HTERT RPE-1 (cell line): ENCODE data around the gene RARB.

Experiments used
- in situ Hi-C: fragments of 300-500 bp; cut with MboI; formaldehyde crosslinking; loops from 4 replicates; pipeline ENCODE4 v1.14.3; 2020; ENCODE audit warnings: low sequenced_read_pairs

RARB gene

DNA sequence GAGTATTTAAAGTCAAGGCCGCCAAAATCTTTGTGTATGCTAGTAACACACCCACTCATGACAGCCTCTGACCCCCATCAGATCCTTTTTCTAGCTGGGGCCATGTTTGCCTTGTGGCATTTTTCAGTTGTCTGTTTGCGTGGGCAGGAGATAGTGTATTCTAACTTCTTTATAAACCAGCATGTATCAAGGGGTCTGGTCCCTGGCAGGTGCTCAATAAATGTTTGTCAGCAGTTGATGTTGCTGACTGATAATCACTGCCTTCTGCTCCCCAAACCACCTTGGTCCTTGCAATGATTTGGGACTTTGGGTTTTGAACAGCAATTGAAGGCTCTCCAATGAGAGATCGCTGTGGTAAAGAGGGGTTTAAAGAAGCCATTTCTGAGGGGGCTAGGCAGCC is 19.2 kb downstream of the RARB start:
- in situ Hi-C loops, result no loop called here

DNA sequence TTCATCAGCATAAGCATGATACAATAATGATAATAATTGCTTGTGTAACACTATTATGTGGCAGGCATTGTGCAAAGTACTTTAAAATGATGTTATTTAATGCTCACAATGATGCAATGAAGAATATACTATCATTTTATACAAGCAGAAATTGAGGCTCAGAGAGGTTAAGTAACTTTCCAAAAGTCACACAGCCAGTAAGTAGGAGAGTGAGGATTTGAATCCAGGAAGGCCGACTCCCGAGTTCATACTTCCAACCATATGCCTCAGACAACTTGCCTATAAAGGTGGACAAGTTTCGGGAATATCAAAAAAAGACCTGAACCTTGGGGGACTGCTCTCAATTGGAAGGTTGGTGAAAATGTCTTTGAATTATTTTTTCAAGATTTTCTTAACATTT is 19.9 kb downstream of the RARB start:
- in situ Hi-C loops, result no loop called here

DNA sequence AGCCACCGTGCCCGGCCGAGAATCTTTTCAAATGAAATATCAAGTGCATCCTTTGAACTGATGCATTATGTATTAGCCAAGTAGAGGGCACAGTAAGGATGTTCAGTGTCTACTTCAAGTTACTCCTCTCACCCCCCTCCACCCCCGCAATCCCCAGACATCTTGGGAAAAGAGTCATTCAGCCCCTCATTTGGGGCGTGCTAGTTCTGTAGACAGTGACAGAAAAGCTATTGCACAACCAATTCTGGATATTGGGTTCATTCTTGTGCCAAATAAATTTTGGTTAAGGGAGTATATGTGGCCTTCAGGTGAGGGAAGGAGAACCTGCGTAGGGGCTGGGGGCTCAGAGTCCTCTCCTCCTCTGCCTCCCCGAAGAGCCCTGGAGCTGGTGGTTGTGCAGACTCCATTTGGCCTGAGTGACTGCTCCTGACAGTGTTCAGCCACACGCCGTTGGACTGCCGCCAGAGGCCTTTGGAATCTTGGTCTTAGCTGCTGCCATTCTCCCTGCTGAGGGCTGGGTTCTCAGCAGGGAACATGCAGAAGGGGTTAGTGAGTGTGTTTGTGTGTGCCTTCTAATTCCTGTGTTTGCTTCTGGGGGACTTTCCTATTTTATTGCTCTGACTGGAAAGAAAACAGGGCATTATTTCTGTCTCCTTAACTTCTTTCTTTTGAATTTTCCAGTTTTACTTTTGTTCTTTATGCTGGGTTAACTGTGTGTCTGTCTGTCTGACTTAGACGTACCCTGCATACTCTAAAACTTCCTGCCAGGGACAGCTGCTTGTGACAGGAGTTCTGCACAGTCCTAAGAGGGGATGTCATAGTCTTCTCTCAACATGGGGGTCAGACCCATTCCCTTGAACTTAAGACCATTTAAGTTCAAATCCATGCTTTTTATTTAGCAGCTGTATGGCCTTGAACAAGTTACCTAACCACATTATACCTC is 21.0 kb downstream of the RARB start:
- in situ Hi-C loops, result no loop called here

DNA sequence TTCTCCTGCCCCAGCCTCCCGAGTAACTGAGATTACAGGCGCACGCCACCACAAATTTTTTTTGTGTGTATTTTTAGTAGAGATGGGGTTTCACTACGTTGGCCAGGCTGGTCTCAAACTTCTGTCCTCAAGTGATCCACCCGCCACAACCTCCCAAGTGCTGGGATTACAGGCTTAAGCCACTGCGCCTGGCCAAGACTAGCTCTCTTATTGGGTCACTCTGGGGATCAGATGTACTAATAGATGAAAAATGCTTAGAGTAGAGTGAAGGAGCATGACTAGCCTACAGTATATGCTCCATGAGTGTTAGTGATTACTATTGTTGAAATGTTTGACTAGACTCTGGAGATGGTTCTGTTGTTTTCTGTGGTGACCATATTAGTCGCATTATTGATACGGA is 21.8 kb downstream of the RARB start:
- in situ Hi-C loops, result no loop called here

DNA sequence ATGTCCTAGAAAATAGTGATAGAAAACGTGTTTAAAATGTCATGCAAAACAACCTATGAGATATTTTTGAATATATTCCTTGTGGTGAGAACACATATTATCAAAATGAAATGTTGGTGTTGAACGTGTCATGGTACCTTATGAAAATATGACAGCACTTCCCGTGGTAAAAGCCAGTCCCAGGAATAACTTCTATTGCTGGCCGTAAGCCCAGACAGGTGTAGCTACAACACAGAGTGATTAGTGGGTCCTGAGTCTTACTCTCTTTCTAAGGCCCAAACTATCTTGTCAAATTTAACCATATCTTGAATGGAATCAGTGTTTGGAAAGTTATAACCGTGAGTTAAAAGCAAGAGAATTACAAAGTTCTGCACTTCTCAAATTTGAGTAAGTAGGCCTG is 24.1 kb downstream of the RARB start:
- in situ Hi-C loops, result no loop called here

DNA sequence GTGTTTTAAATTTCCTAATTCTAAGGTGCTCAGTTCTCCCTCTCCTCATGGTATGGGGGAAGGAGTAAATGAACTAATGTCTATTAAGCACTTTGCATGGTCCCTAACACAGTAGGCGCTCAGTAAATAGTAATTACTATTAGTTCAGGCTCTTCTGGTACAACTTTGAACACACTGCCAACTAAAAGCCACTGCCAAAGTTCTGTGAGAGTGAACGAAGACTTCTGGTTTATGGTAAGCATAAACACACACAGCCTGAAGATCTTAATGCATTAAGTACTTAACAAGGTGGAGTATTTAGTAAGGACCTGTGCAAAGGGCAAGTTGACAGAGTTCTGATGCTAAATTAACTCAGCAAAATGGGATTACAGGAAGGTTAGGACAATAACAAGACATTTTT is 24.7 kb downstream of the RARB start:
- in situ Hi-C loops, result no loop called here

DNA sequence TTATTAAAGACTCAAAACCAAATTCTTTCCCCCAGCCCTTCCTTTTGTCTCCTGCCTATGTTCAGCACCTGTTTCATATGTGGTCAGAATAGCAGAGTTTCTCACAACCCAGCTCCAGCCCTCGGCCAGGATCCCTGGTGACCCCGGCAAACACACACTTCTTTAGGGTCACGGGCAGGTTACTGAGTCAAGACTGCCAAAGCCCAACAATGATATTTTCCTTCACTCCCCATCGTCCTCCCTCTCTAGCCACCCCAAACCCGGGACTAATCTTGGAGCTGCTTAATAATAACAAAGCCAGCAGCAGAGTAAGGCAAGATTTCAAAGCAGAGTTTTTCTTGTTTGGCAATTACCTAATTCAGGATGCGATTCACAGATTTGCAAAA is 25.5 kb downstream of the RARB start:
- in situ Hi-C loops, result no loop called here

DNA sequence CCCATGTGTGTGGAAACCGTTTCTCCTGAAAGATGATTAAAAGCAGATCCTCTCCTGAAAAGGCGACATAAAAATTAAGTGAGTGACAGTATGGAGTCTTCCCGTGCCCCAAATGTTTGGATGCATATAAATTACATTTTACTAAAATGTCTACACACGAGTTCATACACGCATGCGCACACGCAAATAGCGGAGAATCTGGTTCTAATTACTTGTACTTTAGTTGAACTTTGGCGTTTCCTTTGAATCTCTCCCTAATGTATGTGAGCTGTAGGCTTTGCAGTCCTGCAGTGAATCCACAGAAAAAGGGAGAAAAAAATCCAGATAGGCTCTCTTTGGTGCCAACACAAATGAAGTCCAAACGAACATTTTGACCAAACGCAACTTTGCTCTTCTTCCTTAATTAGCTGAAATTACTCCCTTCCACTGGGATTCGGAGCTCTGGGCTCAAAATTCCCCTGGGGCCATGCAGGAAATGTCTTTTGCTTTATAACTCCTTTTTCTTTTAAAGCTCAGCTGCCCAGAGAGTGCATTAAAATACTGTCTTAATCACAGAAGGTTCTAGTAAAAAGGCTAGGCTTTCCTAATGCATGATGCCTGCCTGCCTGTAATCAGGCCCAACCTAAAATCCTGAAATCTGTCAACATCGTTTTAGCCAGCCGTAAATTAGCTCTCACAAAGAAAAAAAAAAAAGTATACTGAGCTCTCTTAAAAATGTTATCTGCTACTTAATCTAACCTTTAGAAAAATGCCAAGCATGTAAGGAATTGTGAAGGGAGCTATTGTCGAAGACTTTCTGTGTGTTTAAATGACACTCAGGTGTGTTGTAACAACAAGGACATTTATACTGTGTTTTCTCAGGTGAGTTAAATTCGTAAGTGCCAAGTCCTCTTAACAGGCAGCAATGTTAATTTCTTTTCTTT is 26.2 kb downstream of the RARB start:
- in situ Hi-C loops, result no loop called here

DNA sequence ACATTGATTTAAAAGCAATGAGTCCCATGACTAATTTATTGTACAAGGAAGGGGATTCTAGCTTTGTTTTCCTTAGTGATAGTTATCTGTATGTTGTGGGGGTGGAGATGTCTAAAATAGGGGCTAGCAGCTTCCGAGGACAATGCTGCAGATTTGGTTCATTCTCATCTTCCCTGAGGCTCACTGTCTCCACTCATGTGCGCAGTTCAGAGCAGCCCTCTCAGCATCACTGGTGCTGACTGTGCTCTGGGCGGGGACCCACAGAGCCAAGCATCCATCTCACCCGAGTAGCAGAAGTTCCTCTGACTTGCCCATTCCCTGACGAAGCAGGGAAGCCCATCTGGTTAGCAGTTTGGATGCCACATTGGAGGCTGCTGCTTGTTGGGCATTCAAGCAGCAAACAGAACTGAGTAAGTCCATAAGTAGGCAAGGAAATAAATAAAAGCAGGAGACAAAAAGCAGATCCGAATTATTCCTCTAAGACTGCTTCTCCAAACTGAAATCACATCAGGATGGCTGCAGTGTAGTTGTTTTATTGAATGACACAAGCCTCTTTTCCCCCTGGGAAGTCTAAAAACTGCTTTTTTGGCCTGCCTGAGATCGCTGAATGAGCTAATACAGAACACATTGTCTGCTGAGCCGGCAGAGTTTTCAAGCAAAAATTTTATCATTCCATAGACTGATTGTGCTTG is 27.5 kb downstream of the RARB start:
- in situ Hi-C loops, result no loop called here

DNA sequence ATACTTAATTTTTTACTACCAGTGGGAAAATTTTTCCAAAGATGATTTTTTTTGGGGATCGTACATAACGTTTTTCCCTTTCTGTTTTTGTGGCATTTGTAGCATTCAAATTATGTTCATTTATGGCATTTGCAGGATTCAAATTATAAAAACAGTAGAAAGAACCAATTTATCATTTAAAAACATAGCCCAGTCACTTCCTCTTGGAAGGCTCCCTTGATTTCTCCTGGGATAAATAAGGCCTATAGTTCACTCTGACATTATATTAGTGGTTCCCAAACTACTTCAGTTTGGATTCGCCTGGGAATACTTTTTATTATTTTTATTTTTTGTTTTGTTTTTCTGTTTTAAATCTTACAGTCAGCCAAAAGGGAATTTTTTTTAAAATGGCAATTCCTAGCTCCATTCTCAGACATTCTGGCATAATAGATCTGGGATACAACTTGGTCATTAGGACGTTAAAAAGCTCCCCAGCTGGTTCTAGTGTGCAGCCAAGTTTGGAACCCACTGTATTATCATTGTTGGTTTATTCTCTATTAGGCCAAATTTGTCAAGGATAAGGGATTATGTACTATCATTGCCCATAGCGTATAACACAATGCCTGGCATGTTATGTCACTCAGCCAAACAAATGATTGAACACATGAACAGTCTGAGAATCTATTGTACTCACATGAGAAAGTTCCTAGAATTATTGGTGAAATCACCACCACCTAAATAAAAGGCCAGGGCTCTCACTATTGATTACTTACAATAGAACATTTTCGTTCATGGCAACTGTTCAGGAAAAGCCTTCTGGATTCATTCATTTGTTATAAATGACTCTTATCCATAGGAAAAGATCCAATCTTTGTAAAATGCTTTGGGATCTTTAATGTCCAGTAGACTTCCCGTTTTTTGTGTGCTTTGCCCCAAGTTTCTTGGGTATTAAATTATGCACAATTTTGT is 28.9 kb downstream of the RARB start:
- in situ Hi-C loops, result no loop called here

DNA sequence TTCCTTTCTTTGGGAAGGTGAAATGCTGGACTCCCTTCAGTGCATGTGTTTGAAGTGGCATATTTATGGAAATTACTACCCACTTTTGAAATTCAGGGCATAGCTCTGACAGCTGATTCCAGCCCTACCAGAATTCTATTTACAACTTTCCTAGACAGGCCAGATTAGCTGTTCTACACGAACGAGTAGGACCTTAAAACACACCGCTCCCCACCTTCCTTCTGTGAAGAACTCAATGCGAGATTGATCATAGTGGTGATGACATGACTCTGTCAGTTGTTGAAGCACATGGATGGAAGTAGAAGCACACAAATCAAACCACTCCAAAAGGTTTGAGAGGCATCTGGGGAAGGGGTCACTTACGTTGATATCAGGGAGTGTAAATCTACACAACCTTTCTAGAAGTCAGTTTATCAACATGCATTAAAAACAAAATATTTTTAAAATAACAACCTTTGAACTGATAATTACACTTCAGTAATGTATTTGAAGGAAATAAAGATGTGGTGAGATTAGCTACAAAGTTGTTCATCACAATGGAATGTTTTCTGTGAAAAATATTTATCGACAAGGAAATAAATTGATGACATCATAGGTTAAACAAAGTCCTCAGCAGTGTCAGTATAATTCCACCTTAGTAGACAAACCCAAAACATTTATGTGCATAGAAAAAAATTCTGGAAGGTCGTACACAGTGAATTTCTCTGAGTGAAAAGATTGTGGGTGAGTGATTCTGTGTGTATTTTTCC is 29.8 kb downstream of the RARB start:
- in situ Hi-C loops, result no loop called here

DNA sequence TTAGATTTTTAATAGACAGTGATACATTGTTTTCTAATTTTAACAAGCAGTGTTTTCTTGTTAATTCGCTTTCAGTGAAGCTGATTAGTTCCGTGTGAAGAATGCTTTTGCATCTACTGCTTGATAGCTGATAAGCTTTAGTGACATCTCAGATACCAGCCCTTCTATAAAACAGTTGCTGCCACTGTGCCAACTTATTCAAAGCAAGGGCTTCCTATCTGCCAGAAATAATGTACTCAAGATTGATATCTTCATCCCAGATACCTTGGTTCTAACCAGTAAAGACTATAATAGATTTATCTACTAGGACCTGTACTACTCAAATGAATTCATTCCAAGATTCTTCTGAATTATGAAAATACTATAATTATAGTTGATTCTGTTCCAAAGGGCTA is 30.4 kb downstream of the RARB start:
- in situ Hi-C loops, result no loop called here

DNA sequence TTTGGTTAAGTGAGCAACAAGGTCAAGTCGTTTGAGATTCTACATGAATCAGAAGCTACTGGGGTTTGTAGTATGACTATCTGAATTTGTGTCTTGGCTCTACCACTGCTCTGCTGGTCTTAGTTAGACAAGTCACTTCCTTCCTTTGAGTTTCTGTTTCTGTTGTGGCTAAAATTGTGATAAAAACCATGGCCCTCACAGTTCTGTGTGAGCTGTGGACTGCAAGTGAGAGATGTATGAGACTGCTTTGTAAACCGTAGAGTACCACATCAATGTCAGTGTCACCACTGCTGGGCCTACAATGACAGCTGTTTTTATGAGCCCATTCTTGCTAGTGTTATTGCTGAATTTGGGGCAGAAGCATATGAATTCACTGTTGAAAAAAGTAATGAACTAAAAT is 32.7 kb downstream of the RARB start:
- in situ Hi-C loops, result no loop called here

DNA sequence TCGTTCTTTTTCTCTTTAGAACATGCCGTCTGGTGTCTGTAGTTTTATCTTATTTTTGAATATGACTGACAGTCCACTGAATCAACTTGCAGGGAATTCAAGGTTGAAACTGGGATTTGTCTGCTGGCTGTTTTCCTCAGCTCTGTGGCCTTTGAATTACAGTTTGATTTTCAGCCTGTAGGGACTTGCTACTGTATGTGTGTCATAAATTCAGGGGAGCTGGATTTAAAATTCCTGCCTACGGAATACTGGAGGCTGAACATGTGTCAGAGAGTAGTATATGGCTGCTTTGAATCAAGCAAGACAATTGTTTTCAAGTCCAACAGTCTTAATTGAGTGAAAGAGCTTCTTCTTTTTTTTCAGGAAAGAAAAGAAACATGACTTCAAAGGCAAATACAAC is 33.9 kb downstream of the RARB start:
- in situ Hi-C loops, result no loop called here

DNA sequence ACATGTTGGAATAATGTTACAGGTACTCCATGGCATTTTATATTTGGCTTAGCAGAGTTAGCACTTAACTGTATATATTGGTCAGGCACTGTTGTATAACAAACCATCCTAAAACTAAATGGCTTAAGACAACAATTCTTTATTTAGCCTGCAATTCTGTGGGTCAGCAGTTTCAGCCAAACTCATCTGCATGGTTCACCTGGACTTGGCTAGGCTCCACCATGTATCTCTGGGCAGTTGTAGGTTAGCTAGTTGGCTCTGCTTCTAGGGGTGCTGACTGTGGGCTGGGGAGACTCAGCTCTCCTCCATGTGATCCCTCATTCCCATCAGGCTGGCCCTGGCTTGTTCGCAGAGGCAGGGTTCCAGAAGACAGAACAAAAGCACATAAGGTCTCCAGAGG is 34.4 kb downstream of the RARB start:
- in situ Hi-C loops, result no loop called here

DNA sequence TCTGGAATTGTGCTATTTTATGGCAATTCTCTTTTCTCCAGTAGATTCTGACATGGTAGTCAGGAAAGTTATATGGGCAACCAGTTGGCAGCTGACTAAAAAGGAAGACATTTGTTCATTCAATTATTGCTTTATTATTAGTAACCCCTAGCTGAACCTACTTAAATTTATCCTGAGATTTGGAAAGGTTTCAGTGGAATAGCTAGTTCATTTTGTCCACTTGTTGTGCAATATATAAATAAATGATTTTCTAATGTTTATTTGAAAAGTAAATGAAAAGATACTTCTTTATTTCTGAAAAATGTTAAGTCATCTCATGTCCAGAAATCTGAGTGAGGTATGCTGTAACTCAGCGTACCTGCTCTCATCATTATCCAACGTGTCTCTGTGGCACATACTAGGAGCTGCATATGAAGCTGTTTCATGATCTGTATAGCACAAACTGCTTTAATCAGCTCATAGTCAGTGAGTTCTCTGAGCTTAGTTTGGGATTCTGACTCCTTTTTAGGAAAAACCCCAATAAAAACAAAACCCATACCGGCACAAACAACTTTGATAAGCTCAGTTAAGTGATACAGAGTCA is 35.9 kb downstream of the RARB start:
- in situ Hi-C loops, result no loop called here

DNA sequence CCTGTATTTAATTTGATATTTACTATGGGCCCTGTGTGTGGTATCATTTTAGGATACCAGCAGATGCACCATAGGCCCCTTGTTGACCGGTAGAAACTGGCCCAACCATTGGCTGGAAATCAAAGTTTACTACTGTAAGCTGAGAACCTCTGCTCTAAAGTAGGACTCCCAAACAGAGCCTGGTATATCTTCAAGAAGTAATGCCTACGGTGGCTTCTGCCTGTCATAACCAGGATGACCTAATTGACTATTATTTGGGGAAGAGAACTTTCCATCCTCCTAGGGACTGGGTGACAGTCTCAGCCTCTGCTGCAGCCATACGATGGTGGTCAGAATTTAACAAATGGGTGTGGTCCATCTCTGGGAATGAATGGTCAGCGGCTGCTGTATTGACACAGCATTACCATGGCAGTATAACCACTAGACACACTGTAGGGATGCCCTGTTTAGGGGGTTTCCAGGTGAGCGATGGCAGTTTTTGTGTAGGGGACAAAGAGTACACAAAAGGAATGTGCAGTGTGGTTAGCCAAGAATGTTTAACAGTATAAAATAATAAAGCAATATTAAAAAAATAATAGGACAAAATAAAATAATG is 37.3 kb downstream of the RARB start:
- in situ Hi-C loops, result no loop called here

DNA sequence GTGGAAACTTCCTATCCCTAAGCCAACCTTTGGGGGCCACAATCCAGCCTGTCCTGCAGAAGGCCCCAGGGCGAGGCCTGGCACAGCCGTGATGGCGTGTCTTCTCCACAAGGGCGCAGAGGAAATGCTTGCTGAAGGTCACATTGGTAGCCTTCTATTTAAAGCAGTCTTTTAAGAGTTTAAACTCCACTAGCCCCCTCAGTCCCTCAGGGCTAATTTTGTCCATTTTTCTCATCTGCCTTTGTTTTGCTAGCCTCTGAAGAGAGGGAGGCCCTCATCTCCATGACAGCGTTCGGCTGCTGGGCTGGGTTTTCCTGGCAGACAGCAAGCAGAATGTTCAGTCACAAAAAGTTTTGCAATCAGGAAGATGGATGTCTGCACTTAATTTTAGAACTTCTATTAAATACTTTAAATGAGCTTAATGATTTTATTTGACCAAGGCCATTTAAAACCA is 40.8 kb downstream of the RARB start:
- in situ Hi-C loops, result no loop called here

DNA sequence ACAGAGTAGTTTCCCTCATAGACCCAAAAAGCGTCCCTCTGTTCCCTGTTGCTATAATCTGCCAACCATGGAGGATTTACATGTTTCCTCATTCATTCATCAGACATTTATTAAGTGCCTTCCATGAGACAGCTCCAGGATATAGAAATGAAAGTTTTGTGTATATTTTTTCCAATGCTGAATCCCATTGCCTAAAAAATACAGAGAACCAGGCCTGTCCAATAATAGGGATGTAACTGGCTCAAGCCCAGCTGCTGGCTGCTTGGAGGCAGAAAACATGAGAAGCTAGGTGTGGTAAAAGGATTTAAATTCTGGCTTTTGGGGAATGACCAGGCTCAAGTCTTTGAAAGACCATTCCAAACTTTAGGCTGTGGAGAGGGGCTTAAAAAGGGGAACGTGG is 41.5 kb downstream of the RARB start:
- in situ Hi-C loops, result no loop called here
